Activated CD4-positive, alpha-beta T cell treated with anti-CD3 and anti-CD28 coated beads, Interleukin-2, amount 10 ng/mL, durations not matched to agents 7 days and 5 days (primary cell): Measurements from ENCODE around the gene CDC40. TPM values are rescaled to one million over a fixed set of nuclear protein-coding genes. Genes with fewer than 3 reads are reported as not detected.
A peak's percentile ranks its signal among the peaks of the same experiment; 100 is the strongest.
"Not testable (repeated sequence)": the region's sequence is repeated elsewhere in the genome, so short reads cannot be mapped to it uniquely, and the experiment has no call there.

ENCODE experiments used
- CTCF ChIA-PET: fragments of 350-600 bp; sonication (Branson Sonifier 250); formaldehyde crosslinking; loops from one replicate; lab custom pipeline; 2021; ENCODE audit warnings: antibody characterized with exemption; lab: Charles Lee
- POLR2A ChIA-PET: fragments of 350-600 bp; sonication (Branson Sonifier 250); formaldehyde crosslinking; loops from one replicate; lab custom pipeline; 2021; ENCODE audit warnings: antibody characterized with exemption; lab: Charles Lee
- DNase-seq: peaks from one replicate; pipeline ENCODE4 v3.0.0-alpha.2; 2020
- H3K27ac Mint-ChIP-seq: one replicate; pipeline ENCODE4 v1.8.0; 2021; ENCODE audit warnings: mild to moderate bottlenecking, moderate library complexity, mixed read lengths
- H3K27me3 Mint-ChIP-seq: one replicate; pipeline ENCODE4 v1.8.0; 2021; ENCODE audit warnings: mixed read lengths
- H3K36me3 Mint-ChIP-seq: one replicate; pipeline ENCODE4 v1.8.0; 2021; ENCODE audit warnings: low read depth, mixed read lengths
- H3K4me1 Mint-ChIP-seq: one replicate; pipeline ENCODE4 v1.8.0; 2021; ENCODE audit warnings: mixed read lengths
- H3K4me3 Mint-ChIP-seq: one replicate; pipeline ENCODE4 v1.8.0; 2021; ENCODE audit warnings: mild to moderate bottlenecking, moderate library complexity, mixed read lengths
- H3K9me3 Mint-ChIP-seq: one replicate; pipeline ENCODE4 v1.8.0; 2021; ENCODE audit warnings: mixed read lengths
- total RNA-seq, 2 experiments: library from RNA; stranded (reverse); gene quantifications; one replicate each; pipeline ENCODE4 v1.2.3, GENCODE V29; 2021

The CDC40 gene
- total RNA-seq, 2 experiments from 2014 or later = 25.1 to 30.5 TPM

DNA sequence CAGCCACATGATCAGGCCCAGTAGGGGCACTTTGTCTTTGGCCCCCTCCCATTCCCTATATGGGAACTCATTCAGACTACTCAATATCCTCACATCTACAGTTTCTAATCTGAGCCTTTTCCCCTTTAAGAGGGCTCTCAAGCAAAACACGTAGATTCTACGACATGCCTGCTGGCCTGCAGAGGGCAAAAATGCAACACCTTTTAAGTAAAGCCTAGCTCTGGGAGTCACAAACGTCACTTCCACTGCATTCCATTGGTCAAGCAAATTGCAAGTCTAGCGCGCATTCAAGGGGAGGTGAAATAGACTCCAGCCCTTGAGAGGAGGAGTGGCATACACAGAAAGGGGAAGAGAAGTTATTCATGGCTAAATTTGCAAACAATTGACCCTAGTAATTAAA, 70.6 kb downstream of the CDC40 start:
- Mint-ChIP-seq H3K4me3 (no peak overlapping the region), H3K4me1 (no peaks in the 10 kb centered on the region), H3K27ac (no peak overlapping the region), H3K27me3 (peaks cover 2% of the 10 kb centered on the region), H3K36me3 (no peaks in the 10 kb centered on the region), H3K9me3 (peaks cover 2% of the 10 kb centered on the region)
- CTCF ChIA-PET = no interaction called here
- DNase-seq = no peak
- POLR2A ChIA-PET = no interaction called here

DNA sequence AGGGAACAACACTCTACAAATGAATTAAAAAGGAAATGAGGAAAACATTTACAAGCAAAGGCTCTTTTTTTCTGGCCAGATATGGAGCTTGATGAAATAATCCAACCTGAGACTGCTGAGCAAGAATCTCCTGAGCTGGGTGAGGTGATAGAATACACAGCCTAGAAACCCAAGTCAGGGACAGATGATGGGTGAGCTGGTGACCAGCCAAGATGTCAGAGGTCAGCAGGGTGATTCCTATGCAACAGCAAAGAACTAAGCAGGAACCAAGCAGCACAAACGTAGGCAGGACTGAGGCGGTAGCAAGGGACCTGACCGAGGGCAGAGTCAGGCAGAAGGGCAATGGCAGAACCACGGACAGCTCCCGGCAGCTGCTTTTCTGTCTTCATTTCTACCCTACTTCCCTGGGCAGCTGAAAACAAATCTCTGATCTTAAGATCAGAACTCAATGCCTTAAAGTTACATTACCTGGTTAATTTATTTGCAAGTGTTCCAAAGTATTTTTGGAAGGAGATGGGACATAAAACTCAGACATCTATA, 75.1 kb downstream of the CDC40 start:
- Mint-ChIP-seq H3K36me3 (no peaks in the 10 kb centered on the region), H3K4me3 (no peak overlapping the region), H3K27me3 (peaks cover 2% of the 10 kb centered on the region), H3K9me3 (peaks cover 10% of the 10 kb centered on the region), H3K27ac (no peak overlapping the region), H3K4me1 (no peaks in the 10 kb centered on the region)
- ChIA-PET CTCF (interaction anchor here (1.4 kb wide), 1 partner anchor 10 kb away, joined by 4 read pairs; no protein-coding TSS in a partner anchor), POLR2A (no interaction called here)
- DNase-seq = peak; percentile 9

DNA sequence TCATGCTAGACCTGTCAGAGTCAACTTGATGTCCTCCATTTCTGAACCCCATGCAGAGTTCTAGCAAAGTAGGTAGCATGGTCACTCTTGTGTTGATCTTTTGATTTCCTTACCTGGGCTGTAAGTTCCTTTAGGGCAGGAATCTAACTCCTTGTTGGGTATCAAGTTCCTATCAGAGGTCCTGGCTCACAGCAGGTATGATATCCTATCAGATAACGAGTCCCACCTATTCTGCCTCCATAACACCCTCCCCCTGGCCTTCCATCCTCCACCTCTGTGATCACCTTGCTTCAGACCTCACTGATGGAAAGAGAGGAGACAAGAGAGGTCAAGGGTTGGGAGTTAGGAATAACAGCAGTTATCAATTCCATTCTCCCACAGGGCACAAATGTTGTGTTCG, 76.1 kb downstream of the CDC40 start:
- CTCF ChIA-PET = no interaction called here
- no peaks in the 10 kb centered on the region for H3K4me1 Mint-ChIP-seq
- H3K4me3 Mint-ChIP-seq = no peak overlapping the region
- POLR2A ChIA-PET = no interaction called here
- no peak overlapping the region for H3K27ac Mint-ChIP-seq
- H3K27me3 Mint-ChIP-seq = peaks cover 2% of the 10 kb centered on the region
- DNase-seq = no peak
- H3K36me3 Mint-ChIP-seq = no peaks in the 10 kb centered on the region
- peaks cover 12% of the 10 kb centered on the region for H3K9me3 Mint-ChIP-seq

DNA sequence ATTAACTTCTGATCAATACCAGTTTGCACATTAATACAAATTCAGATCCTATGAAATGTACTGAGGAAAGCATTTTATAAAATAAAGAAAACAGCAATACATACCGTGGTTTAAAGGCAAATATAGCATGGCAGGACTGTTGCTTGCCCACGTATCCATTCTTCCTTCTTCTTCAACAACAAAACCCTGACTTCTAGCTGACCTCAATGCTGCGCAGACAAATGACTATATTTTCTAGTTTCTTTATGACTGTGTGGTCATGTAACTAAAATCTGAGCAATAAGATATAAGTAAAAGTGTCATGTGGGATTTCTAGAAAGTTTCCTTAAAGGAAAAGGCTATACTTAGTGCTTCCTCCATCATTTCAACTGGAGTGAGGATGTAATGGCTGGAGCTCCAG, 85.0 kb downstream of the CDC40 start:
- POLR2A ChIA-PET = no interaction called here
- Mint-ChIP-seq H3K4me3 (no peak overlapping the region), H3K27me3 (peaks cover 2% of the 10 kb centered on the region), H3K9me3 (peaks cover 4% of the 10 kb centered on the region), H3K27ac (no peak overlapping the region), H3K36me3 (no peaks in the 10 kb centered on the region), H3K4me1 (no peaks in the 10 kb centered on the region)
- CTCF ChIA-PET = no interaction called here
- DNase-seq = no peak

DNA sequence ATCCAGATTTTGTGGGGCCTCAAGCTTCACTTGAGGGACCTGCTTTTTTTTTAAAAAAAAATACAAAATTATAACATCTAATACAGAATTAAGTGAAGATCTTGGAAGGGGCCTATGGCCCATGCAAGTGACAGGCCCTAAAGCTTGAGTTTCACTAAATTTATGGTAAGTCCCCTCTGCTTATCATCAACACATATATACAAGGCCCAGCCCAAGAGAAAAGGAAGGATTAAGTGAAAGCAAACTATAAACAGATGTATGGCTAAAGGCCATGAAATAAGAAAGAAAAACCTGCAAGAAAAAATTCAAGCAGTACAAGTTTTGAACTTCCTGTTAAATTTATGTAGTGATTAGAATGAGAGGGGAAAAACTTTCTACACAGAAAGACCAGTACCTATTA, 86.8 kb downstream of the CDC40 start:
- Mint-ChIP-seq H3K4me1 (no peaks in the 10 kb centered on the region), H3K27me3 (peaks cover 2% of the 10 kb centered on the region), H3K9me3 (peaks cover 3% of the 10 kb centered on the region), H3K36me3 (no peaks in the 10 kb centered on the region), H3K4me3 (no peak overlapping the region), H3K27ac (no peak overlapping the region)
- no peak for DNase-seq
- POLR2A ChIA-PET = no interaction called here
- CTCF ChIA-PET = no interaction called here

DNA sequence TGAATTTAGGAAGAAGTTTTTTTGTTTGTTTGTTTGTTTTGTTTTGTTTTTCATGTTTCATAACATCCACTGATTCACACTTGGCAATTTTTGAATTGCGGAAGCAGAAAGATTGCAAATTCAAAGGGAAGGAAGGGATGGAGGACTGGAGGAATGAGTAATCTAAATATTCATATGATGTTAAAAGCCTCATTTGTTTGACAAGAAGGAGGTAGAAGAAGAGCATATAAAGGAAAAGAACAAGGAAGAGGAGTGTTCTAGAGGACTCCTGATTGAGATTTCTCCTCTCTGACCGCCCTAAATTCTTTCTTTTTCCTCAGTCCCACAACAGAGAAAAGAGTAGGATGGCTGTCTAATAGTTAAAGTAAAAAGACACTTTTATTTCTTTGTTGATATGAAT, 89.4 kb downstream of the CDC40 start:
- Mint-ChIP-seq H3K4me1 (no peaks in the 10 kb centered on the region), H3K27me3 (no peaks in the 10 kb centered on the region), H3K27ac (no peak overlapping the region), H3K9me3 (peaks cover 3% of the 10 kb centered on the region), H3K4me3 (no peak overlapping the region), H3K36me3 (no peaks in the 10 kb centered on the region)
- POLR2A ChIA-PET = no interaction called here
- no peak for DNase-seq
- CTCF ChIA-PET = no interaction called here

DNA sequence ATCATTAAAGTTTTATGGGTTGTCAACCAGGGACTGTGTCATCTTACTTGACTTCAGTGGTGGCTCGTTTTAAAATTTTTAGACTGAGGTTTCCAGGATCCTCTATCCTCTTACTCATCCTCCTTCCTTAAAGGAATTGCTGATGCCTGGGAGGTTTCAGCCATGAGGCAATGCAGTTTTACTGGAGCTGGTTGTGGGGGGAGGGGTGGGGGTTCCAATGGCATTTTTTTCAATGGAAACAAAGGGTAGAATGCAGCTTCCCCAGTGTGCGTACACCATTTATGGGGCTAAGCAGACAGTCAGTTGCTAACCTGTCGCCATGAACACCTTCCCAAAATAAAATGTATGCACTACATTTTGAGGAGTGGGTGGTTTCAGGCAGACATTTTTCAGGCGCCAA, 89.9 kb downstream of the CDC40 start:
- H3K36me3 Mint-ChIP-seq = no peaks in the 10 kb centered on the region
- no peak overlapping the region for H3K27ac Mint-ChIP-seq
- no peak for DNase-seq
- no peaks in the 10 kb centered on the region for H3K27me3 Mint-ChIP-seq
- H3K9me3 Mint-ChIP-seq = peaks cover 3% of the 10 kb centered on the region
- H3K4me1 Mint-ChIP-seq = no peaks in the 10 kb centered on the region
- ChIA-PET POLR2A (interaction anchor here (0.6 kb wide), 1 partner anchor 360 kb away, joined by 3 read pairs; no protein-coding TSS in a partner anchor), CTCF (no interaction called here)
- H3K4me3 Mint-ChIP-seq = no peak overlapping the region

DNA sequence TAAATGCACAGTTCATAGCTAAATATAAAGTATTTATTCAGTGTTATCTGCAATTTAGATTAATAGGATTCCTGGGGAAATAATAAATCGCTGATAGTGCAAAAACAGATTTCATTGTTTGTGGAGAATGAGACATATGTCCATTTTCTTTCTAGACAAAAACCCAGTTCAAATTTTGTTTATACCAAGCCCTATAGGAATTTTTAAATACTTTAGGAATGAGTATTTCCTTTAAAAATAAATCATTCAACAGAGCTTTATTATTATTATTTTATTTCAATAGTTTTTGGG, 91.5 kb downstream of the CDC40 start:
- no peaks in the 10 kb centered on the region for H3K36me3 Mint-ChIP-seq
- ChIA-PET POLR2A (no interaction called here), CTCF (no interaction called here)
- no peaks in the 10 kb centered on the region for H3K27me3 Mint-ChIP-seq
- H3K4me1 Mint-ChIP-seq = no peaks in the 10 kb centered on the region
- H3K4me3 Mint-ChIP-seq = no peak overlapping the region
- H3K27ac Mint-ChIP-seq = no peak overlapping the region
- peaks cover 3% of the 10 kb centered on the region for H3K9me3 Mint-ChIP-seq
- no peak for DNase-seq

DNA sequence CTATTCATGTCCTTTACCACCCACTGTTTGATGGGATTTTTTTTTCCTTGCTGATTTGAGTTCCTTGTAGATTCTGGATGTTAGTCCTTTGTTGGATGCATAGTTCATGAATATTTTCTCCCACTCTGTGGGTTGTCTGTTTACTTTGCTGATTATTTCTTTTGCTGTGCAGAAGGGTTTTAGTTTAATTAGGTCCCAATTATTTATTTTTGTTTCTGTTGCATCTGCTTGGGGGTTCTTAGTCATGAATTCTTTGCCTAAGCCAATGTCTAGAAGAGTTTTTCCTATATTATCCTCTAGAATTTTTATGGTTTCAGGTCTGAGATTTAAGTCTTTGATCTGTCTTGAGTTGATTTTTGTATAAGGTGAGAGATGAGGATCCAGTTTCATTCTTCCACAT, 92.6 kb downstream of the CDC40 start:
- H3K36me3 Mint-ChIP-seq, H3K27ac Mint-ChIP-seq, H3K27me3 Mint-ChIP-seq, H3K4me1 Mint-ChIP-seq, H3K4me3 Mint-ChIP-seq, H3K9me3 Mint-ChIP-seq, CTCF ChIA-PET, DNase-seq, POLR2A ChIA-PET: not testable (repeated sequence)

DNA sequence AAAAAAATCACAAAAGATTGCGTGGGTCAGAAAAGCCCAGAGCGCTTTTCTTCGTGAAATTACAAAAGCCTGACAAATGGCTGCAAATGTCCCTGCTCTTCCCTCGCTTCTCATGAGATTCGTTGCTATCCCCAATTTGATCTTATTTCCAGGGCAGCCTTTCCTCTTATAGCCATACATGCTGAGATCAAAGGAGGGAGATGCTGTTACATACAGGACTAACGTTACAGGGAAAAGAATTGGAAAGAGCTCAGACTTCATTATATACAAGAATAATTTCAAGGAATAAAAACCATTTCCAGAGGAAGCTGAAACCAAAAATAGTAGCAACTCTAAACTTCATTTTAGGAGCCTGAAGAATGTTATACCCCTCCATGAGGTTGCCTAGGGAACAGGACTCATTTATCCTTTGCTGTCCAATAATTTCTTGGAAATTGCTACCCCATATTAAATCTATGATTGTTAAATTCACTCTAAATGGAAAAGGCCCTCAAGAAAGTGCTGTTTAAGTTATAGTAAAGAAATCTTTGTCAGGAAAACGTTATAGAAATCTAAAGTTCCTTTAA, 97.0 kb downstream of the CDC40 start:
- no peaks in the 10 kb centered on the region for H3K27me3 Mint-ChIP-seq
- H3K4me3 Mint-ChIP-seq = no peak overlapping the region
- CTCF ChIA-PET = no interaction called here
- no peaks in the 10 kb centered on the region for H3K36me3 Mint-ChIP-seq
- POLR2A ChIA-PET = no interaction called here
- H3K27ac Mint-ChIP-seq = no peak overlapping the region
- H3K9me3 Mint-ChIP-seq = peaks cover 4% of the 10 kb centered on the region
- DNase-seq = no peak
- no peaks in the 10 kb centered on the region for H3K4me1 Mint-ChIP-seq

Other genes with a start within 250 kb of the CDC40 start
- gene GPR6, start 202.1 kb upstream of the CDC40 start, total RNA-seq = not detected
- under 1 TPM; 0.45 to 0.46 TPM for gene WASF1, start 757 bp upstream of the CDC40 start, total RNA-seq
- gene METTL24, start 177.9 kb downstream of the CDC40 start, total RNA-seq = not detected
- gene DDO, start 235.1 kb downstream of the CDC40 start, total RNA-seq = not detected